Measurements from ENCODE around the gene TUBA4A. TPM values are rescaled to one million over a fixed set of nuclear protein-coding genes. Genes with fewer than 3 reads are reported as not detected.

Gene TUBA4A
- total RNA-seq, 4 donors from 2014 or later: 33.2 to 89.3 (median 56.2) TPM

- 60% methylated on average over 1 of the region's 7 CpGs; no CpG with 5 or more reads in 1 of the 2 donors for WGBS, 2 donors (ENCODE audit: low coverage in 1 of 2)
- peak overlapping the region in 1 of 4 donors; percentile 76 for H3K27ac ChIP-seq
- no peak for ATAC-seq
Observed at GRCh38 chr2:219291394-219291793, 37.7 kb upstream of the TUBA4A start.

DNA sequence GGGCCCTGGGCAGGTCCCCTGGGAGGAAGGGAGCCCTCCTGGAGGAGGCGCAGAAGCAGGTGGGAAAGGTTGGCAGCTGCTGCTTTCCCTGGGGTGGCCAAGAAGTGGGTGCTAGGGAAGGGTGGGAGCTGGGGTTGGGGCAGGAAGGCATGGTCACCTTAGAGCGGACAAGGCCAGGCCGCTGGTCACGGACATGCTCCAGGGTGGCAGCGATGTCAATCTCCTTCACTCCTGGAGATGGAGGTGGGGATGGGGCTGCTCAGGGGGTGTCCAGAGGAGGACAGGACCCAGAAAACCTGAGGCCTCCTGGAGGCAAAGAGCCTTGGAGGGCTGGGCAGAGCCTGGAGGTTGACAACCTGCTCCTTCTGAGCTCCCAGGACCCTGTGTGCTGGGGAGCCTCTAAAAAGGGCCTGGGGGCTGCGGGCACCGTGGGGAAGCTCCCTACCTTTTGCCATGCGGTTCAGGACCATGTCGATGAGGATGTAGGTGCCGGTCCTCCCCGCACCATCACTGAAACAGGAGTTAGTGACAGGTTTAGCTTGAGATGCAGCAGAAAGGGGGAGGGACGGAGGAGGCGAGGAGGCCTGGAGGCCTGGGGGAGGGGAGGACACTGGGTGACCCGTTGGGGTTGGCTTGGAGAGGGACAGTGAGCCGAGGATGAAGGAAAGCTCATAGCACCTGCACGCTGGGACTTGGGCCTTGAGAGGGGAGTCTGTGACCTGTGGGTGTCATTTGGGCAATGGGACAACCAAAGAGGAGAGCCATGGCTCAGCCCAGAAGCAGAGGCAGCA is 36.9 kb upstream of the TUBA4A start:
- Histone ChIP-seq H3K4me1 (peaks cover 0 to 45% (median 6%) of the 10 kb centered on the region in 3 donors), H3K27me3 (no peaks in the 10 kb centered on the region), H3K36me3 (peaks cover 0 to 13% of the 10 kb centered on the region in 2 donors), H3K4me3 (no peak overlapping the region), H3K27ac (peak overlapping the region in 3 of 4 donors; percentile 72 to 85 (median 76)), H3K9me3 (no peaks in the 10 kb centered on the region)
- no peak for ATAC-seq
- TF ChIP-seq POLR2AphosphoS5 (IDR thresholded peaks at IDR 0.05) (no peak), CTCF (IDR thresholded peaks at IDR 0.05) (no peak), POLR2A (IDR thresholded peaks at IDR 0.05) (no peak), EP300 (IDR thresholded peaks at IDR 0.05) (no peak)
- 79% methylated on average over 5 of the region's 16 CpGs; no CpG with 5 or more reads in 1 of the 2 donors for WGBS, 2 donors (ENCODE audit: low coverage in 1 of 2)

More at GRCh38 chr2:219291394-219291793, 37.7 kb upstream of the TUBA4A start:
- Histone ChIP-seq H3K9me3 (no peaks in the 10 kb centered on the region), H3K27me3 (no peaks in the 10 kb centered on the region), H3K36me3 (peaks cover 0 to 5% of the 10 kb centered on the region in 2 donors), H3K4me3 (no peak overlapping the region), H3K4me1 (peaks cover 0 to 37% (median 4%) of the 10 kb centered on the region in 3 donors)
- no peak for TF ChIP-seq CTCF (IDR thresholded peaks at IDR 0.05)
- no peak for TF ChIP-seq POLR2AphosphoS5 (IDR thresholded peaks at IDR 0.05)
- no peak for TF ChIP-seq POLR2A (IDR thresholded peaks at IDR 0.05)
- TF ChIP-seq EP300 (IDR thresholded peaks at IDR 0.05): no peak

DNA sequence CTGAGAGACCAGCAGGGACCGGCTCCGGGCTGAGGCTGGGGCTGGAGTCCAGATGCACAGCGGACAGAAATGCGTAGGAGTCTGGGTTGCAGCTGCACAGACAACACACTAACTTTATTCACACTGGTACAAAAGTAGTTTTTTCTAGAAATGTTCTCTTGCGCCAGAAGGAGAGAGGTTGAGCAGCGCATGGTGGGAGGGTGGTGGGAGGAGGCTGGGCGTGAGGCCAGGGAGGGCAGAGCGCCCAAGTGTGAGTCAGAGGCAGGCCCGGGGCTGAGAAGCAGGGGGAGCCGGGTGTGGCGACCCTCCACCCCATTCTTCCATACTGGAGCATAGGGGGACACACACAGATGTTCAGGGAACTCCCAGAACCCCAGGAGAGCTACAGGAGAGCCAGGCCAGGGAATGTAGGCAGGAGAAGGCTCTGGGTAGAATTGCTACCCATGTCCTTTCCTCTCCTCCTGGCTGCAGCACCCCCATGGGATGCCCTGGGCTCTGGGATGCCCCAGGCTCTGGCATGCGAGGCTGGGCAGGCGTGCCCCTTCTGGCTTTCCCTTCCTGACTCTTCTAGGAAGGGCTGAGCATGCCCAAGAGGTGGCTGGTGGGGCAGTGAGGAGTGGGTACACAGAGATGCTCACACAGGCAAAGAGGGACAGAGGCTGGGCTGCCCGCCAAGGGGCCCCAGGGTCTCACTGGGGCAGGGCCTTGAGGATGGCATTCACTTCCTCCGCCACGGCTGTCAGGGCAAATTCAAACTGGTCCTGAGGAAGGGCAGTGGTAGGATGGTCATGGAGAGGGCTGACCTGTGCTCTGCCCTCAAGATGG is 36.0 kb upstream of the TUBA4A start:
- Histone ChIP-seq H3K9me3 (no peaks in the 10 kb centered on the region), H3K4me3 (no peak overlapping the region), H3K36me3 (peaks cover 0 to 22% of the 10 kb centered on the region in 2 donors), H3K4me1 (peaks cover 0 to 47% (median 6%) of the 10 kb centered on the region in 3 donors), H3K27ac (peak overlapping the region in 3 of 4 donors; percentile 72 to 85 (median 76)), H3K27me3 (no peaks in the 10 kb centered on the region)
- 19% methylated on average over 6 of the region's 16 CpGs; no CpG with 5 or more reads in 1 of the 2 donors for WGBS, 2 donors (ENCODE audit: low coverage in 1 of 2)
- ATAC-seq: peak; percentile 76
- peak; percentile 75 for TF ChIP-seq POLR2AphosphoS5 (IDR thresholded peaks at IDR 0.05)
- no peak for TF ChIP-seq CTCF (IDR thresholded peaks at IDR 0.05)

- peaks cover 0 to 48% (median 6%) of the 10 kb centered on the region in 3 donors for H3K4me1 ChIP-seq
- WGBS, 2 donors (ENCODE audit: low coverage in 1 of 2): 55 to 80% methylated on average over 1 to 2 of the region's 6 CpGs
- TF ChIP-seq POLR2A (IDR thresholded peaks at IDR 0.05): no peak
- no peak for TF ChIP-seq CTCF (IDR thresholded peaks at IDR 0.05)
- no peak for TF ChIP-seq EP300 (IDR thresholded peaks at IDR 0.05)
- TF ChIP-seq POLR2AphosphoS5 (IDR thresholded peaks at IDR 0.05): no peak
Observed at GRCh38 chr2:219289195-219289536, 35.4 kb upstream of the TUBA4A start.

More at GRCh38 chr2:219289195-219289536, 35.4 kb upstream of the TUBA4A start:
- H3K4me3 ChIP-seq: no peak overlapping the region
- H3K27me3 ChIP-seq: no peaks in the 10 kb centered on the region
- peaks cover 0 to 28% of the 10 kb centered on the region in 2 donors for H3K36me3 ChIP-seq
- no peaks in the 10 kb centered on the region for H3K9me3 ChIP-seq
- no peak for ATAC-seq
- H3K27ac ChIP-seq: peak overlapping the region in 3 of 4 donors; percentile 72 to 85 (median 76)

All from gastroesophageal sphincter (tissue), 4 donors.